DND-41 (cell line): ENCODE results near the gene KRT8.

ENCODE experiments used
- ATAC-seq: fragments of 200-7000 bp; cut with Tn5 transposase; 3 replicates; pipeline ENCODE4 v1.9.1; 2021; ENCODE audit warnings: low read depth; ENCODE audit not compliant: insufficient read depth
- DNase-seq: peaks from one replicate; pipeline ENCODE4 v3.0.0-alpha.2; 2020
- H2AFZ ChIP-seq: 2 replicates; pipeline ENCODE4 v1.6.0; 2012; ENCODE audit warnings: low read depth, low read length
- H3K27ac ChIP-seq: 2 replicates; pipeline ENCODE4 v1.5.1; 2012; ENCODE audit warnings: low read length, inconsistent platforms
- H3K27me3 ChIP-seq: fragments of 200-600 bp; sonication (generic); 2 replicates; pipeline ENCODE4 v1.6.0; 2012; ENCODE audit warnings: low read length, mild to moderate bottlenecking, inconsistent platforms; ENCODE audit not compliant: insufficient read depth, poor library complexity
- H3K36me3 ChIP-seq: 2 replicates; pipeline ENCODE4 v1.5.1; 2012; ENCODE audit warnings: low read length, inconsistent platforms; ENCODE audit not compliant: insufficient read depth
- H3K4me1 ChIP-seq: 2 replicates; pipeline ENCODE4 v1.5.1; 2012; ENCODE audit warnings: mild to moderate bottlenecking, low read length; ENCODE audit not compliant: insufficient read depth
- H3K4me2 ChIP-seq: 2 replicates; pipeline ENCODE4 v1.6.0; 2012; ENCODE audit warnings: mild to moderate bottlenecking, moderate library complexity, low read length, inconsistent platforms; ENCODE audit not compliant: insufficient read depth
- H3K4me3 ChIP-seq, 2 experiments: fragments of 200-600 bp in 1 of 2; shearing (Covaris generic) in 1 of 2; 2 replicates each; pipeline ENCODE4 v1.5.1; 2012 to 2016; ENCODE audit warnings: inconsistent platforms in 2 of 2, low read length in 2 of 2, mild to moderate bottlenecking in 2 of 2, low read depth in 1 of 2, moderate library complexity in 1 of 2
- H3K79me2 ChIP-seq: 2 replicates; pipeline ENCODE4 v1.6.0; 2012; ENCODE audit warnings: low read length, inconsistent platforms; ENCODE audit not compliant: insufficient read depth
- H3K9ac ChIP-seq: 2 replicates; pipeline ENCODE4 v1.6.0; 2012; ENCODE audit warnings: low read depth, mild to moderate bottlenecking, inconsistent platforms, low read length, moderate library complexity
- H3K9me3 ChIP-seq: 2 replicates; pipeline ENCODE4 v1.5.1; 2012; ENCODE audit warnings: low read length, moderate library complexity, mild to moderate bottlenecking, inconsistent platforms; ENCODE audit not compliant: insufficient read depth, severe bottlenecking
- H4K20me1 ChIP-seq: 2 replicates; pipeline ENCODE4 v1.6.0; 2012; ENCODE audit warnings: low read length; ENCODE audit not compliant: insufficient read depth
- CTCF ChIP-seq: IDR thresholded peaks from 2 replicates; pipeline ENCODE4 v1.5.1; 2012; ENCODE audit warnings: borderline replicate concordance, low read length, moderate library complexity, mild to moderate bottlenecking; ENCODE audit not compliant: poor library complexity, severe bottlenecking; ENCODE audit errors: extremely low read depth
- EZH2 ChIP-seq: IDR thresholded peaks from 3 replicates; pipeline ENCODE4 v1.6.1; 2012; ENCODE audit warnings: borderline replicate concordance, low read depth, mild to moderate bottlenecking, moderate library complexity, low read length, inconsistent platforms; ENCODE audit not compliant: severe bottlenecking

The KRT8 gene

GRCh38 chr12:52926596-52927234 lies 21.8 kb upstream of the KRT8 start:
- ATAC-seq: no peak
- TF ChIP-seq CTCF: no peak
- no peak for TF ChIP-seq EZH2
- Histone ChIP-seq H3K4me2 (no peak overlapping the region), H2AFZ (no peak overlapping the region), H3K27me3 (peaks cover 4% of the 10 kb centered on the region), H3K79me2 (no peaks in the 10 kb centered on the region), H3K36me3 (no peaks in the 10 kb centered on the region), H3K4me3 (no peak overlapping the region), H3K9ac (no peak overlapping the region), H3K9me3 (no peaks in the 10 kb centered on the region), H4K20me1 (no peaks in the 10 kb centered on the region), H3K27ac (no peak overlapping the region), H3K4me1 (no peaks in the 10 kb centered on the region)
- no peak for DNase-seq

GRCh38 chr12:52925717-52926595 lies 21.1 kb upstream of the KRT8 start:
- H3K79me2 ChIP-seq: no peaks in the 10 kb centered on the region
- H2AFZ ChIP-seq: no peak overlapping the region
- H3K36me3 ChIP-seq: no peaks in the 10 kb centered on the region
- no peak overlapping the region for H3K4me3 ChIP-seq
- no peaks in the 10 kb centered on the region for H3K4me1 ChIP-seq
- H3K4me2 ChIP-seq: no peak overlapping the region
- no peak overlapping the region for H3K9ac ChIP-seq
- DNase-seq (no peak), ATAC-seq (no peak)
- H3K9me3 ChIP-seq: no peaks in the 10 kb centered on the region
- H3K27ac ChIP-seq: no peak overlapping the region
- no peaks in the 10 kb centered on the region for H4K20me1 ChIP-seq
- peaks cover 4% of the 10 kb centered on the region for H3K27me3 ChIP-seq
- TF ChIP-seq EZH2 (no peak), CTCF (no peak)

DNA sequence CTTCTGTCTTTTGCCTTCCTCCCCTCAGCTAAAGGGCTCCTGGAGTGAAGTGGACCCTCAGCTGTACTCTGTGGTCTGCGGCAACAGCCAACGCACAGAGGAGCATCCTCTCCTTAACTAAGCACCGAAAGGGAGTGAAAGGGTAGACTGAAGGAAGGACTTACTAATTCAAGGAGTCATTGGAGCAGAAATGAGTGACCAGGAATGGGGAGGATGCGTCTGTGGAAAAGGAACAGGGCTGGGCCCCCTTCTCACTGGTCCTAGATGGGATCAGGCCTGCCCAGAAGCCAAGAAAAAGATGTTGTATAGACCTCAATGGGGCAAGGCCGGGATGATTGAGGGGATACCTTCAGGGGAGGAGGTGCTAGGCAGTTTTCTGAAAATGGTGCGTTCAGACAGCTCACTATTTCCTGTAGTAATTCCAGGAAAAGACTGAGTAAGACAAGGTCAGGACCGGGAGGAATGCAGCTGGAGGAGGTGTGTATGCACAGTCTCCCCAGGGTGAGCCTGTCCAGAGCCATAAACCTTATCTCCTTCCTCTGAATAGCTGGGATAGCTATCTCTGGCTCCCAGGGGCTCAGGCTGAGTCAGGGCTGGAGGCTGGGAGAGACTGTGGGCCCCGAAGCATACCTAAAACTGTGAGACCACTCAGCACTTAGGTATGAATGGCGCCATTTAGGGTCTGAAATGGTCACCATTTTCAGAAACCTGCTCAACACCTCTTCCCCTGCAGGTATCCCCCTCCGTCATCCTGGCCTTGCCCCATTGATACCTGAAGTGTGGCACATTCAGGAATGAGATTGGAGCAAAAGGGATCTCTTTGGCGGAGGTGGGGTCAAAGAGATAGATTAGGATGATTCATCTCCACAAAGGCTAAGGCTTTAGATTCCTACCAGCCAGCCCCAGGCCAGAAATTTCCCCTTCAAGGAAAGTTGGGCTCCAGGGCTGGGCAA lies 20.2 kb upstream of the KRT8 start:
- DNase-seq: no peak
- no peak overlapping the region for H3K9ac ChIP-seq
- no peak overlapping the region for H3K4me3 ChIP-seq
- H2AFZ ChIP-seq: no peak overlapping the region
- H4K20me1 ChIP-seq: no peaks in the 10 kb centered on the region
- H3K4me1 ChIP-seq: no peaks in the 10 kb centered on the region
- H3K27ac ChIP-seq: no peak overlapping the region
- H3K36me3 ChIP-seq: no peaks in the 10 kb centered on the region
- ATAC-seq: no peak
- H3K4me2 ChIP-seq: no peak overlapping the region
- peaks cover 4% of the 10 kb centered on the region for H3K27me3 ChIP-seq
- no peaks in the 10 kb centered on the region for H3K79me2 ChIP-seq
- TF ChIP-seq EZH2: no peak
- no peaks in the 10 kb centered on the region for H3K9me3 ChIP-seq
